Activated CD8-positive, alpha-beta memory T cell treated with anti-CD3 and anti-CD28 coated beads, Interleukin-2, amount 10 ng/mL, durations not matched to agents 7 days and 5 days (primary cell): Measurements from ENCODE around the gene LSAMP. TPM values are rescaled to one million over a fixed set of nuclear protein-coding genes. Genes with fewer than 3 reads are reported as not detected.

Source experiments
- ATAC-seq: fragments of 150-1000 bp; cut with Tn5 transposase; one replicate; pipeline ENCODE4 v1.10.0; 2021; ENCODE audit warnings: moderate library complexity
- CTCF ChIA-PET: fragments of 350-600 bp; sonication (Branson Sonifier 250); formaldehyde crosslinking; loops from one replicate; lab custom pipeline; 2021; ENCODE audit warnings: antibody characterized with exemption; lab: Charles Lee
- DNase-seq: peaks from one replicate; pipeline ENCODE4 v3.0.0-alpha.2; 2020
- H3K27ac Mint-ChIP-seq: one replicate; pipeline ENCODE4 v1.8.0; 2021; ENCODE audit warnings: mild to moderate bottlenecking, mixed read lengths
- H3K27me3 Mint-ChIP-seq: one replicate; pipeline ENCODE4 v1.8.0; 2021; ENCODE audit warnings: mixed read lengths
- H3K36me3 Mint-ChIP-seq: one replicate; pipeline ENCODE4 v1.8.0; 2021; ENCODE audit warnings: mild to moderate bottlenecking, mixed read lengths
- H3K4me1 Mint-ChIP-seq: one replicate; pipeline ENCODE4 v1.8.0; 2021; ENCODE audit warnings: mixed read lengths
- H3K4me3 Mint-ChIP-seq: one replicate; pipeline ENCODE4 v1.8.0; 2021; ENCODE audit warnings: mild to moderate bottlenecking, moderate library complexity, mixed read lengths
- H3K9me3 Mint-ChIP-seq: one replicate; pipeline ENCODE4 v1.8.0; 2022; ENCODE audit warnings: low read depth, mixed read lengths
- total RNA-seq, 2 experiments: library from RNA; stranded (reverse); gene quantifications; one replicate each; pipeline ENCODE4 v1.2.3, GENCODE V29; 2021

The LSAMP gene
- total RNA-seq, 2 experiments from 2014 or later: not detected

- Mint-ChIP-seq H3K4me1 (no peaks in the 10 kb centered on the region), H3K4me3 (no peak overlapping the region), H3K9me3 (peaks cover 2% of the 10 kb centered on the region), H3K36me3 (no peaks in the 10 kb centered on the region), H3K27me3 (no peaks in the 10 kb centered on the region), H3K27ac (no peak overlapping the region)
- ATAC-seq: no peak
- CTCF ChIA-PET: no interaction called here
- no peak for DNase-seq
These were observed 244.2 kb downstream of the LSAMP start for GRCh38 chr3:116200956-116201690.

DNA sequence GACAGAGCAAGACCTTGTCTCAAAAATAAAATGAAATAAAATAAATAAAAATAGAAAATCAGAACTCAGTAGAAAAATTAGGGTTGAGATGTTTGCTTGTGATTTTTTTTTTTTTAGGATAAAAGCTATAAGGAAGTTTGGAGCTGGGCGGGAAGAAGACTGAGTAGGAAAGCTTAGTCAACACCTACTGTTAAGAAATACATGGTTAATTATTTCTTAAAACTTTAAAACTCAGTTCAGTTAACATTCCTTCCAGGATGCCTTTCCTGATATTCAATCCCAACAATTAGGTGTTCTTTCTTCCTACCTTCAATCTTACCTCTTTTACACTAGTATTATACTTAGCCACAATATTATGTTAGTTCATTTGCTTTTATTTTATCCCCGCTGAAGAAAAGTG lies 246.2 kb downstream of the LSAMP start:
- Mint-ChIP-seq H3K9me3 (peaks cover 3% of the 10 kb centered on the region), H3K27ac (no peak overlapping the region), H3K4me3 (no peak overlapping the region), H3K27me3 (no peaks in the 10 kb centered on the region), H3K36me3 (no peaks in the 10 kb centered on the region), H3K4me1 (no peaks in the 10 kb centered on the region)
- ATAC-seq (no peak), DNase-seq (no peak)
- CTCF ChIA-PET: no interaction called here

- H3K4me1 Mint-ChIP-seq: no peaks in the 10 kb centered on the region
- no peak for ATAC-seq
- CTCF ChIA-PET: no interaction called here
- peaks cover 5% of the 10 kb centered on the region for H3K9me3 Mint-ChIP-seq
- H3K36me3 Mint-ChIP-seq: no peaks in the 10 kb centered on the region
- no peaks in the 10 kb centered on the region for H3K27me3 Mint-ChIP-seq
- no peak overlapping the region for H3K27ac Mint-ChIP-seq
- no peak for DNase-seq
- no peak overlapping the region for H3K4me3 Mint-ChIP-seq
These were observed 247.2 kb downstream of the LSAMP start for GRCh38 chr3:116198087-116198486.

DNA sequence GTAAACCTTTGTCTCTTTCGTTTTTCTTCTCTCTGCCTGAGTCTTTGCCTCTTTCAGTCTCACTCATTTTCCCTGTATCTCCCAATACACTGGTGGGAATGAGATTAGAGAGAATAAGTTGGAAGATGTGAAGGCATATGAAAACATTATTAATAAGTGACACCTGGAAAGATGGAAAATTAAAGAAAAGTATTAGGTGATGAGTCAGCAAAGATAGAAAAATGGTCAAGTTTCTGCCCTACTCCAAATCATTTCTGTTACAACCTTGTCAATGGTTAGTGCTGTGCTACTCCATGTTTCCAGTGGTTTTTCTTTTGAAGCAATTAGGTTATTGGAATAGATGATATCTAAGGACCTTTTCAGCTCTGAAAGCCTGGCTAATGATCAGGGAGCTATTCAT lies 252.8 kb downstream of the LSAMP start:
- no peak for ATAC-seq
- no peaks in the 10 kb centered on the region for H3K27me3 Mint-ChIP-seq
- H3K27ac Mint-ChIP-seq: no peak overlapping the region
- CTCF ChIA-PET: no interaction called here
- DNase-seq: no peak
- H3K36me3 Mint-ChIP-seq: no peaks in the 10 kb centered on the region
- H3K9me3 Mint-ChIP-seq: peaks cover 3% of the 10 kb centered on the region
- H3K4me1 Mint-ChIP-seq: no peaks in the 10 kb centered on the region
- no peak overlapping the region for H3K4me3 Mint-ChIP-seq

DNA sequence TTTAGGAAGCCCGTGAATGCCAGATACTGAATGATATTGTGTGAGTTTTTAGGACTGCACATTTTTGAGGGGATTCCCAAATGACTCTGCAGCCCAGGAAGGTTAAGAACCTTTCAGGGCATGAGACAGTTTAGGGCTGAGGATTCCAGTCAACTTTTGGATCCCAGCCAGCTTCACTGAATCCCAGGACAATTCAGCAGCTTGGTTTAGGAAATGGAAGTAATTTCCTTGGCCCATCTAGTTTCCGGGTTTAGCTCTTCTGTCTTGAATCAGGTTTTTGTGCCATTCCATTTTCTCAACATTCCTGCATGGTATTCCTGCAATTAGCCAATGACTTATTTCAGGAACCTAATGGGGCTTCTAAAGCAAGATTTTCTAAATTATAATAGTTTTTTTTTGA lies 253.9 kb downstream of the LSAMP start:
- CTCF ChIA-PET: no interaction called here
- no peaks in the 10 kb centered on the region for H3K27me3 Mint-ChIP-seq
- H3K4me1 Mint-ChIP-seq: no peaks in the 10 kb centered on the region
- H3K4me3 Mint-ChIP-seq: no peak overlapping the region
- ATAC-seq (no peak), DNase-seq (no peak)
- H3K9me3 Mint-ChIP-seq: peaks cover 3% of the 10 kb centered on the region
- H3K36me3 Mint-ChIP-seq: no peaks in the 10 kb centered on the region
- H3K27ac Mint-ChIP-seq: no peak overlapping the region

- Mint-ChIP-seq H3K9me3 (peaks cover 3% of the 10 kb centered on the region), H3K27ac (no peak overlapping the region), H3K4me3 (no peak overlapping the region), H3K4me1 (no peaks in the 10 kb centered on the region), H3K36me3 (no peaks in the 10 kb centered on the region), H3K27me3 (no peaks in the 10 kb centered on the region)
- no peak for ATAC-seq
- CTCF ChIA-PET: no interaction called here
- no peak for DNase-seq
These were observed 255.2 kb downstream of the LSAMP start for GRCh38 chr3:116190095-116190494.

DNA sequence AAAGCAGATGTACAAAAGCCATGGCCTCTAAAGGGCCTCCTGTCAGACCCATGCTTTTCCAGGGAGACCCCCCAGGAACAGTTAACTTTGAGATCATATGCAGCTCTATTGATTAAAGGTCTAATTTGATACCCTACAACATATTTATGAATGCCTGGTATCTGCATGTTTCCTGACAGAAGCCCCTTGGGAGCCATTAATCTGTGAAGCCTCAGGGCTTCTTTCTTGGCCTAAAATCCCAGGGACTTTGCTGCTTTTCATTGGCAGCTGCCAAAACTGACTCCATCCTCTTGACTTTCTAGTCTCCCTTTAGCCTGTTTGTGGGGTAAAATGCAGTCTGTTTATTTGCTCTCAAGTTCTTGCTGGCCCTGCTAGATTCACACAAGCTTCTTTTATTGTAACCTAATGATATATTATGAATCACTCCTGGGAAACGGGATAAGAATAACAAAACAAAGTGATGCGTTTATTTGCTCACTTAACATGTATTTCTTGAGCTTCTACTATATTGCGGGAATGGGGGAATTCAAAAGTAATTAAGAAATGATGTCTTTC lies 257.0 kb downstream of the LSAMP start:
- no peak overlapping the region for H3K4me3 Mint-ChIP-seq
- no peaks in the 10 kb centered on the region for H3K36me3 Mint-ChIP-seq
- CTCF ChIA-PET: no interaction called here
- DNase-seq: no peak
- H3K9me3 Mint-ChIP-seq: no peaks in the 10 kb centered on the region
- H3K27ac Mint-ChIP-seq: no peak overlapping the region
- no peaks in the 10 kb centered on the region for H3K27me3 Mint-ChIP-seq
- H3K4me1 Mint-ChIP-seq: no peaks in the 10 kb centered on the region
- no peak for ATAC-seq

DNA sequence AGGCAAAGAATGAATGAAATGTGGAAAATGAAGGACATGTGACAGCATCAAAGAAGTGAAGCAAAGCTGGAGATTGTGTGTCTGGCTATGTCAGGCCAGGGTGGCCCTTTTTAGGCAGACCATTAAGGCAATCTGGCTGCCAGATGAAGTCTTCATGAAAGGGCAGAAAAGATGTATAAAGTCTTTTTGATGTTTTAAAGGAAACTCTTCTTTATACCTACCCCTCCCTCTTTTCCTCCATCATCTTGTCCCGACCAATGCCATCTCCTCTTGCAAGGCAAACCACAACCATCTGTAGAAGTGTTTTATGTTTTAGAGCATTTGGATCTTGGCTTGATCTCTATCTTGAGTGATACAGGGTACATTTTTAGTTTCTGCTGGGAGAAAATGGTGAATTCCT lies 259.2 kb downstream of the LSAMP start:
- no peaks in the 10 kb centered on the region for H3K27me3 Mint-ChIP-seq
- ATAC-seq (no peak), DNase-seq (no peak)
- H3K27ac Mint-ChIP-seq: no peak overlapping the region
- no peaks in the 10 kb centered on the region for H3K9me3 Mint-ChIP-seq
- H3K4me3 Mint-ChIP-seq: no peak overlapping the region
- no peaks in the 10 kb centered on the region for H3K36me3 Mint-ChIP-seq
- H3K4me1 Mint-ChIP-seq: no peaks in the 10 kb centered on the region
- CTCF ChIA-PET: no interaction called here

- ATAC-seq (no peak), DNase-seq (no peak)
- Mint-ChIP-seq H3K27me3 (no peaks in the 10 kb centered on the region), H3K4me1 (no peaks in the 10 kb centered on the region), H3K27ac (no peak overlapping the region), H3K36me3 (no peaks in the 10 kb centered on the region), H3K9me3 (no peaks in the 10 kb centered on the region), H3K4me3 (no peak overlapping the region)
- CTCF ChIA-PET: no interaction called here
These were observed 264.1 kb downstream of the LSAMP start for GRCh38 chr3:116181159-116181558.

DNA sequence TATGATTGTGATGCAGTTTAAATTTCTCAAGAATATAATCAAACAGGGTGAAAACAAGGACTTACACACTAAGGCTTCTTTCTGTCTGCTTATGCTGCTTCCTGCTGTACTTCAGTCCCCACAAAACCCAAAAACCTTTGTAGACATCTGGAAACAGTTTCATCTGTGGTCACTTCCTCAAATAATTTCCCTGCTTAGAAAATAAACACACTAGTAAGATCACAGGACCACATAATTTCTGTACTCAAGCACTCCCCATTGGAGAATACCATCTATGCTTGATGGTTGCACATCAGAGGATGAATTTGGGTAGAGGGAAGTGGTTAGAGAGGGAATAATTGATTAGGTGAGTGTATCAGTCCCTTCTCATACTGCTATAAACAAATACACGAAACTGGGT lies 266.2 kb downstream of the LSAMP start:
- Mint-ChIP-seq H3K4me3 (no peak overlapping the region), H3K27ac (no peak overlapping the region), H3K9me3 (no peaks in the 10 kb centered on the region), H3K4me1 (no peaks in the 10 kb centered on the region), H3K36me3 (no peaks in the 10 kb centered on the region), H3K27me3 (no peaks in the 10 kb centered on the region)
- no peak for ATAC-seq
- DNase-seq: no peak
- CTCF ChIA-PET: no interaction called here

- ATAC-seq: no peak
- Mint-ChIP-seq H3K4me1 (no peaks in the 10 kb centered on the region), H3K27ac (no peak overlapping the region), H3K27me3 (no peaks in the 10 kb centered on the region), H3K36me3 (no peaks in the 10 kb centered on the region), H3K9me3 (no peaks in the 10 kb centered on the region), H3K4me3 (no peak overlapping the region)
- CTCF ChIA-PET: no interaction called here
- DNase-seq: no peak
These were observed 268.2 kb downstream of the LSAMP start for GRCh38 chr3:116176974-116177555.

- H3K4me1 Mint-ChIP-seq: no peaks in the 10 kb centered on the region
- no peak overlapping the region for H3K27ac Mint-ChIP-seq
- ATAC-seq (no peak), DNase-seq (no peak)
- H3K9me3 Mint-ChIP-seq: no peaks in the 10 kb centered on the region
- no peak overlapping the region for H3K4me3 Mint-ChIP-seq
- no peaks in the 10 kb centered on the region for H3K27me3 Mint-ChIP-seq
- CTCF ChIA-PET: no interaction called here
- H3K36me3 Mint-ChIP-seq: no peaks in the 10 kb centered on the region
These were observed 279.2 kb downstream of the LSAMP start for GRCh38 chr3:116166121-116166520.

DNA sequence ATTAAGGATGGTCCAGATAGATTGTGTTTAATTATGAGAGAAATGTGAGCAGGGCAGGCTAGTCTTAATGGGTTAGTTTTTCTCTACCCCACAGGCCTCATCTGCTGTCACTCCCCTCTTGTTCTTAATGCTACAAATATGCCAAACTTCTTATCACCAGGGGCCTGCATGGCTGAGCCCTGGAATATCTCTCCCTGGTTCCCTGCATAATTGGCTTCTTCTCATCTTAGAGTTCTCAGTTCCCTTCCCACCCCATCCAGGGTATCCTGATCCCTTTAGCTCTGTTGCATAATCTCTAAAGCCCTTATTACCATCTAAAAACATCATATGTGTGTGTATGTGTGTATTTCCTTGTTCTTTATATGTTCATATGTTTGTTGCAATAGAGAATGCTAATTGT lies 279.6 kb downstream of the LSAMP start:
- DNase-seq (no peak), ATAC-seq (no peak)
- Mint-ChIP-seq H3K36me3 (no peaks in the 10 kb centered on the region), H3K27ac (no peak overlapping the region), H3K27me3 (no peaks in the 10 kb centered on the region), H3K4me3 (no peak overlapping the region), H3K9me3 (no peaks in the 10 kb centered on the region), H3K4me1 (no peaks in the 10 kb centered on the region)
- CTCF ChIA-PET: no interaction called here

DNA sequence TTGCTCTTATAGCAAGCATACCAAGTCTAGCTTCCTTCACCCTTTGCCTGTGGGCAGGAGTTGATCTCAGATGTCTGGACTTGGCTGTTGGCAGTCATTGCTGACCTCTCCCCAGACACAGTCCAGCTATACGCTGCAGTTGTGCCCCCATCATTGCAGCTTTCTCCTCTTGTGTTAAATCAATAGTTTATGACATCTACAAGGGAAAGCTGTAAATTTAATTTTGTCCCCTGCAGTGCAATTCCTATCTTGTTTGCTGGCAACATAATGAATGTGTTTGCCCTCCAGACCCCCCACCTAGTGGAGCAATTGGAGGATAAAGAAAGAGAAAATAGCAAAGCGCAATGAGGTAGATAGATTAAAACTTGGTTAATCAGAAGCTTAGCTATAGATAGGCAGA lies 280.2 kb downstream of the LSAMP start:
- ATAC-seq: no peak
- no peaks in the 10 kb centered on the region for H3K4me1 Mint-ChIP-seq
- no peak for DNase-seq
- H3K36me3 Mint-ChIP-seq: no peaks in the 10 kb centered on the region
- no peak overlapping the region for H3K27ac Mint-ChIP-seq
- H3K27me3 Mint-ChIP-seq: no peaks in the 10 kb centered on the region
- H3K4me3 Mint-ChIP-seq: no peak overlapping the region
- CTCF ChIA-PET: no interaction called here
- H3K9me3 Mint-ChIP-seq: no peaks in the 10 kb centered on the region
